ENCODE results near the gene RPL29.

Gene RPL29

GRCh38 chr3:52024765-52025452 lies 29.2 kb upstream of the RPL29 start:
- DNase-seq: no peak

GRCh38 chr3:52023860-52024764 lies 28.4 kb upstream of the RPL29 start:
- DNase-seq: no peak

DNA sequence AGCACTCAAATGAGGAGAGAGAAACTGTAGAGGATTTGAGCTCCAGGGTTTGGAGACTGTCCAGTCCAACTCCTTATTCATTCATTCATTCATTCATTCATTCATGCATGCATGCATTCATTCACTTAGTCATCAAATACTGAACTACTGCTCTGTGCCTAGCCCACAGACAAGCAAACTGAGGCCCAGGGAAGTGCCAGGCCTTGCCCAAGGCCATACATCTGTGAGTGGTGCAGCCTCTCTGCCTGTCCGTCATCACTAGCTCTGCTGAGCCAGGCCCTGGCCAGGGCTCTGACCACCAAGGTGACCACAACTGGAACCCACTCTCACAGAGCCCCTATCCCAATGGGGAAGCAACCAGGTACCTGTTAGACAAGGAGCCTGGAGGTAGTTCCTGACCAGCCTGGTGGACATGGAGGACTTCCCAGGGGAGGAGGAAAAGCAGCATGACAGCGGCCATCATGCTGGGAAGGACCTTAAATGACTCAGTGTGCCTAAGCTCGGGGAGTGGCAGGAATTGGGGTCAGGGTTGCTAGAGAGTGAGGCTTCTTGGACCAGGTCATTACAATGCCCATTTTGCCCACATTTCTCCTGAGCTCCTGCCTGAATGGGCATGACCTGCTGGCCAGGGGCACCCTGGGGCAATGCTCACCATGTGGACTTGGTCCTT lies 27.5 kb upstream of the RPL29 start:
- DNase-seq: no peak

DNA sequence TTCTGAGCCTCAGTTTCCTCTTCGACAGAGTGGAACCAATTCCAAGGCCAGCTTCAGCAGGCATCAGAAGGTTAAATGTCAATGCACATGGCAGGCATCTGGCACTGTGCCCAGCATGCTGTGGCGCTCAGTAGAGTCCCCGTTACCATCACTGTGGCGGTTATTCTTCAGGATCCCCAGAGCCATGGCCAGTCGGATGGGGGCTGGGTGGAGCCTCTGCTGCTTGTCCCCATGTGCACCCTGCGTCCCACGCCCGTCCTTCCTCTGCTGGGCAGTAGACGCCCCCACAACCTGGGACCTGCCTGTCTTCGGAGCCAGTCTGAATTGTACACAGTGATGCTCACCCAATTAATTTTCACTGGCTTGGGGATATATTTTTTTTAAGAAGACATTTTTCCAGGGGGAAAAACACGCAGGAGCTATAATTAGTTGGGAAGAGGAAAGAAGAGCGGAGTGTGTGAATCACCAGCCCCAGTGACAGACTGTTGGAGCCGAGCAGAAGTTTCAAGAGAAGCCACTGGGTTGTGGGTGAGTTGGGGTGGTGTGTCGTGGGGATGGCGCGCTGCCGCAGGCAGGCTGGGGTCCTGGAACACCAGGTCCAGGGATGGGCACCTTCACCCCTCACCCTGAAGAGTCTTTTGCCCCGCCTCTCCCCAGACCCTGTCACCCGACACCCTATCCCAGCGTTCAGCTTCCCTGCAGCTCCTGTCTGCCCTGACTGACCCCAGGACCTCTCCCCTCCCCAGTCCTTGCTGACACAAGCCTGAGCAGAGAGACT lies 26.8 kb upstream of the RPL29 start:
- no peak for DNase-seq

- no peak for DNase-seq
These were observed 26.0 kb upstream of the RPL29 start for GRCh38 chr3:52021489-52022268.

- DNase-seq: no peak
These were observed 25.1 kb upstream of the RPL29 start for GRCh38 chr3:52020796-52021195.

GRCh38 chr3:52019352-52020080 lies 23.8 kb upstream of the RPL29 start:
- no peak for DNase-seq

GRCh38 chr3:52018319-52019000 lies 22.8 kb upstream of the RPL29 start:
- DNase-seq: no peak

DNA sequence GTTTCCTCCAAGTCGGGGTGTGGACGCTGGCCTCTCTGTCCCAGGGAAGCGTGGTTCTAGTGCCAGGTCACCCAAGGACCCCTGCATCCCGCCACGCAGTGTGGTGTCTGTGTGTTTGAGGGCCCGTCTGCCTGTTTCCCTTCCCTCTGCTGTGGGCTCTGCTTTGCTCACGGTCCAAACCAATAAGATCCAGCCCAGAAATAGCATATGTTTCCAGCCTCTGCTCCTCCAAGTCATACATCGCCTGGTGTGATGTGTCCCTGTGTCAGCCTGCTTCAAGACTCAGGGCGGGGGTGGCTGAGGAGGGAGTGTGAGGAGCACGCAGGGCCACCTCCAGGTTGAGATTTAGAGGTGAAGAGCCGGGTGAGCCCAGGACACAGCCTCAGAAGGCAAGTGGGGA lies 21.9 kb upstream of the RPL29 start:
- no peak for DNase-seq

DNA sequence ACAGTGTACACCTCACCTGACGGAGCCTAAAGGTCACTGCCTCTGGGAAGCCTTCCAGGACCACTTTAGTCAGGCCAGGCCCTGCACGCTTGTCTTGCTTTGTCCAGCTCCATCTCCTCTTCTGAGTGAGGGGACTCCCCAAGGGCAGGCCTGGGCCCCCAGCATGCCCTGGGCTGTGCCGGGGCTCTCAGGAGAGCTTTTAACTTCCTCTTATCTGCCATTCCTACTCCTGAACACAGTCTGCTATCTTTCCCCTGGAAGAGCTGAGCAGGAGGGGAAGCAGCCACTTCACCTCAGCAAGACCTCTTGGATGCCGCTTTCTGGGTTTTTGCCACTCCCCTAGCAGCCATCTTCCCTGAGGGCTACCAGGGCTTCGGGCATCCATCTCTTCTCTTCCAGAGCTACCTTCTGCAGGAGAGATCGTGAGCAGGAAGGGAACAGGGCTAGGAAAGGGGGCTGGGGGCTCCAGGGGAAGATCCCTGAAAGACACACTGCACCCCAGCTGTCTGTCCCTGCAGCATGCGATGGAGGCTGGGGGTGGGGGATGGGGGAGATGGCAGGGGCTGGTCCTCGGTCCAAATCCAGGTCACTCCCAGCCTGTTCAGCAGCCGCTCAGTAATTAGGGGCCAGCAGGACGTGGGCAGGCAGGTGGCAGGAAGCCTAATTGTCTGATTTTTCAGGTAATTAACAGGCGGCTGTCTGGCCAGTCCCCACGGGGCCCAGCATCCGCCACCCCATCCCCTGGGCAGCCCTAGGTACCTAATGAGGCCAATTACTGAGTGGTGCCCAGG lies 19.9 kb upstream of the RPL29 start:
- DNase-seq: no peak

DNA sequence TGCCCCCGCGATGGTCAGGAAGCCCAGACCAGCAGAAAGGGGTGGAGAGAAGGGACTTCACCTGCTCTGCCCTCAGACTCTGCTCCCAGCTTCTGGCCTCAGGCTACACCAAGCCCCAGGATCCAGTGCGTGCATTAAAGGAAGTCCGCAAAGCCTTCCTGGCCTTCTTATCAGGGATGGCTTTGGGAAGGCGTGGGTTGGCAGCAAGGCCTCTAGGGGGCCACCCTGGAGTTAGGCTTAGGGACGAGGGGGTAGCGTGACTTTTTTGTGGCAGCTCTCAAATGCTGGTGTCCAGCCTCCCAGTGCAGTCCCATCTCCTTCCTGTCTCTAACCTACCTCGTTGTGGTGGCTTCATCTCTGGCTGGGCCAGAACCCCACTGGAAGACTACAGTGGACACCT lies 18.9 kb upstream of the RPL29 start:
- no peak for DNase-seq

DNA sequence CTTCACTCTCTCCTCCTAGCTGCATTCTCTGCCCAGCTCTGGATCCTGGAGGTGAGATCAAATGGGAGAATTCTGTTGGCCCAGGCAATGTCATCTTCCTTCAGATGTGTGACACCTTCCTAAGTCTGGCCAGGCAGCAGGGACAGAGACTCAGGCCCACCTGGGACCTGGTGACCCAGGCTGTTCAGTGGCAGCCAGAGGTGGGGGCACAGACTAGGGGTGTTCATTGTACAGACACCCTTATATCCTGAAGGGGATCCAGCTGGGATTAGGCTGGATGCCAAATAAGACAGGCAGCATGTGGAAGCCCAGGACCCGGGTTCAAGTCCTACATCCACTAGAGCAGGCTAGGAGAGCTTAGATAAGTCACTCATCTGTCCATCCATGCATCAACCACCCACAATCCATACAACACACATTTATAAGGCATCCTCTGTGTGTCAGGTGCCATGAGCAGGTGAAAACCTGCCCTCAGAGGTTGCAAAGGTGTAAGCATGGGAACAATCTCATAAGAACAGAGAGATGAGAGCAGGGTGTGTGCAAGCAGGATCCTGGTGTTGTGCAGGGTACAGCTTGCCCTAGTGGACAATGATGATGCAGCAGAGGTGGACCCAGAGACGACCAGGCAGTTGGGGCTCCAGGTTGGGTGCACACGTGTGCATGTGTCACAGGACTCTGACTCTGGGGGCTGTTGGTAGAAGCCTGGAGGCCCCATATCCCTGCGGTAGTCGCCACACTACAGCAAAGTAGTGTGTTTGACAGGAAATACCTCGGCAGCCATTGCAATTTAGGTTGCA lies 18.3 kb upstream of the RPL29 start:
- no peak for DNase-seq

GRCh38 chr3:52012699-52013098 lies 17.0 kb upstream of the RPL29 start:
- DNase-seq: no peak

DNA sequence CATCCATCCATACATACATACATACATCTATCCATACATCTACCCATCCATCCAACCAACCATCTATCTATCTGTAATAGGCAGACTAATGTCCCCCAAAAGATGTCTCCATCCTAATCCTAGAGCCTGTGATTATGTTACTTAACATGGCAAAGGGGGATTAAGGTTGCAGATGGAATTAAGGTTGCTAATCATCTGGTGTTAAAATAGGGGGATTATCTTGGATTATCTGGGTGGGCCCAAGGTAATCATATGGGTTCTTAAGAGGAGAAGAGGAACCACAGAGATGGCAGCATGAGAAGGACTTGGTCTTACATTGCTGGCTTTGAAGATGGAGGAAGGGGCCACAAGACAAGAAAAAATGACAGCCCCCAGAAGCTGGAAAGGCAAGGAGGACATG lies 14.7 kb upstream of the RPL29 start:
- DNase-seq: no peak

- no peak for DNase-seq
These were observed 11.6 kb upstream of the RPL29 start for GRCh38 chr3:52007291-52007690.

- DNase-seq: no peak
These were observed 11.1 kb upstream of the RPL29 start for GRCh38 chr3:52006820-52007133.

- no peak for DNase-seq
These were observed 10.5 kb upstream of the RPL29 start for GRCh38 chr3:52006017-52006819.

DNA sequence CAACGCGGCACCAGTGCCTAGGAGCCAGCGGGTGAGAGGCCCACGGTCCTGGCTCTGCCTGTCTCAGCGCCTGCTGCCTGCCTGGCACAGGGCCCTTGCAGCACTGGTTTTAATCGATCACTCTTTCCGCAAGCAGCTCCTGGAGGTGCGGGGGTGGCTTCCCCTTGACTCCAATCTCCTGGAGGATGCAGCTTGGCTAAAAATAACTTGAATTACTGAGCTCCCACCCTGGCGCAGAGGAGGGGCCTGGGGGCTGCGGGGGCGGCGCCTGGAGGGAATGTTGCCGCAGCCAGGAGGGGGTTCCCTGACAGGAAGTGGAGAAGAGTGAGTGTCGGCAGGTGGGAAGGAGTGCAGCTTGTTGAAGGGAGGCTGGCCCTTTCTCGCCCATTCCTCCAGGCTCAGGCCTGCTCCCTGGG lies 9.9 kb upstream of the RPL29 start:
- DNase-seq: no peak

Data from NCI-H2081 treated with DMSO at 0.1 percent for 48 hours (cell line).